Measurements from ENCODE around the gene ITPKC. TPM values are rescaled to one million over a fixed set of nuclear protein-coding genes. Genes with fewer than 3 reads are reported as not detected.

ITPKC gene
- total and polyA plus RNA-seq, 2 of the 13 experiments (the other 11 are each of a cell fraction or from before 2014, with no cell fraction given): 6.9 to 11.2 TPM

DNA sequence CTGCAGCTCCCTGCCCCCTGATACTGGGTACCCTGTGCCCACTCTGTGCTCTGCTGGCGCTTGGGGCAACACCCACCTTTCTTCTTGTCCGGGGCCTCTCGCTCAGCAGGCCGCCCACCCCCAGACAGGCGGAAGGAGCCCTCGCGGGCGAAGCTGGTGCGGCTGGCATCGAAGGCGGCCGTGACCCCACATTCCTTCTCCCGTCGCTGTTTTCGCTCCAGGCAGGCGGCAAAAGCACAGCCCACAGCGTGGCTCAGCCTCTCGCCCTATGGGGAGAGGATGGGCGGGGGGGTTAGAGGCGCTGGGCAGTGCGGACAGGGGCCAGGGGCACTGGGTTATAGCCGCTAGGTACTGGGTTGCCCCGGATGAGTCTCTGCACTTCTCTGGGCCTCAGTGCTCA is 39.8 kb upstream of the ITPKC start:
- no peaks in the 10 kb centered on the region for H4K20me1 ChIP-seq (ENCODE audit: insufficient read depth, low read length)
- H3K4me2 ChIP-seq (ENCODE audit: low read depth, low read length): no peak overlapping the region
- no peaks in the 10 kb centered on the region for H3K79me2 ChIP-seq (ENCODE audit: insufficient read depth, low read length)
- FAIRE-seq (no peak), ATAC-seq (no peak), DNase-seq (ENCODE audit: low spot score) (no peak)
- in situ Hi-C loops (cut with HindIII; ENCODE audit: extremely low pct_ligation_motif_present, low pct_unique_long_range_greater_than_20kb): no loop called here
- no TSS peak for BruUV-seq (replicated peaks)
- no peak overlapping the region for H3K4me3 ChIP-seq (replicated peaks in 1 of 3; ENCODE audit: insufficient read depth in 1 of 3, low read depth in 2 of 3, low read length in 3 of 3)
- H2AFZ ChIP-seq (ENCODE audit: low read length): no peak overlapping the region
- 96% methylated on average over 23 of the region's 23 CpGs for WGBS (ENCODE audit: low lambda C conversion rate)
- H3K27me3 ChIP-seq (ENCODE audit: control insufficient read depth in 1 of 2, insufficient read depth in 2 of 2, low read length in 2 of 2): no peaks in the 10 kb centered on the region
- POLR2A ChIA-PET: no interaction called here
- no peaks in the 10 kb centered on the region for H3K36me3 ChIP-seq (replicated peaks in 1 of 2; ENCODE audit: control insufficient read depth in 1 of 2, insufficient read depth in 2 of 2, low read length in 2 of 2)
- H3K9me3 ChIP-seq (ENCODE audit: low read length): no peaks in the 10 kb centered on the region
- CTCF ChIA-PET (ENCODE audit: low intra/inter-chr PET ratio, low total read pairs): no interaction called here
- H3K9ac ChIP-seq (ENCODE audit: insufficient read depth, low read depth, low read length): no peak overlapping the region
- no peaks in the 10 kb centered on the region for H3K4me1 ChIP-seq (ENCODE audit: insufficient read depth, low read length)
- TF ChIP-seq IKZF1 (IDR thresholded peaks at IDR 0.05) (no peak), TCF12 (IDR thresholded peaks at IDR 0.05) (no peak), TCF12 (CRISPR knock-in tag; IDR thresholded peaks at IDR 0.05) (no peak), MAFF (IDR thresholded peaks at IDR 0.05; ENCODE audit: low read depth, low read length) (no peak), JARID2 (CRISPR knock-in tag; IDR thresholded peaks at IDR 0.05; ENCODE audit: insufficient replicate concordance) (no peak), SOX6 (IDR thresholded peaks at IDR 0.05) (no peak), SOX6 (CRISPR knock-in tag; IDR thresholded peaks at IDR 0.05) (no peak), XRCC5 (optimal IDR thresholded peaks at IDR 0.05; ENCODE audit: low read length) (no peak), TSC22D2 (CRISPR knock-in tag; IDR thresholded peaks at IDR 0.05; ENCODE audit: borderline replicate concordance) (no peak), ZNF441 (CRISPR knock-in tag; IDR thresholded peaks at IDR 0.05; ENCODE audit: borderline replicate concordance) (no peak), ESRRA (CRISPR knock-in tag; IDR thresholded peaks at IDR 0.05; ENCODE audit: low read depth) (no peak)
- TF ChIP-seq, protein P1, sequence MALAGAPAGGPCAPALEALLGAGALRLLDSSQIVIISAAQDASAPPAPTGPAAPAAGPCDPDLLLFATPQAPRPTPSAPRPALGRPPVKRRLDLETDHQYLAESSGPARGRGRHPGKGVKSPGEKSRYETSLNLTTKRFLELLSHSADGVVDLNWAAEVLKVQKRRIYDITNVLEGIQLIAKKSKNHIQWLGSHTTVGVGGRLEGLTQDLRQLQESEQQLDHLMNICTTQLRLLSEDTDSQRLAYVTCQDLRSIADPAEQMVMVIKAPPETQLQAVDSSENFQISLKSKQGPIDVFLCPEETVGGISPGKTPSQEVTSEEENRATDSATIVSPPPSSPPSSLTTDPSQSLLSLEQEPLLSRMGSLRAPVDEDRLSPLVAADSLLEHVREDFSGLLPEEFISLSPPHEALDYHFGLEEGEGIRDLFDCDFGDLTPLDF (CRISPR knock-in tag; IDR thresholded peaks at IDR 0.05): no peak
- TF ChIP-seq, protein P2, sequence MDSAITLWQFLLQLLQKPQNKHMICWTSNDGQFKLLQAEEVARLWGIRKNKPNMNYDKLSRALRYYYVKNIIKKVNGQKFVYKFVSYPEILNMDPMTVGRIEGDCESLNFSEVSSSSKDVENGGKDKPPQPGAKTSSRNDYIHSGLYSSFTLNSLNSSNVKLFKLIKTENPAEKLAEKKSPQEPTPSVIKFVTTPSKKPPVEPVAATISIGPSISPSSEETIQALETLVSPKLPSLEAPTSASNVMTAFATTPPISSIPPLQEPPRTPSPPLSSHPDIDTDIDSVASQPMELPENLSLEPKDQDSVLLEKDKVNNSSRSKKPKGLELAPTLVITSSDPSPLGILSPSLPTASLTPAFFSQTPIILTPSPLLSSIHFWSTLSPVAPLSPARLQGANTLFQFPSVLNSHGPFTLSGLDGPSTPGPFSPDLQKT (CRISPR knock-in tag; IDR thresholded peaks at IDR 0.05; ENCODE audit: borderline replicate concordance): no peak
- no peak overlapping the region for H3K27ac ChIP-seq (ENCODE audit: extremely low read length, insufficient read depth, low read length)
- intact Hi-C loops (cut with micrococcal nuclease; ENCODE audit: unreplicated experiment): no loop called here

Measured in HepG2 (cell line).